GM23338 (cell line): Measurements from ENCODE around the gene STK17A. TPM values are rescaled to one million over a fixed set of nuclear protein-coding genes. Genes with fewer than 3 reads are reported as not detected.

Source experiments
- ATAC-seq: fragments of 200-7000 bp; cut with Tn5 transposase; 3 replicates; pipeline ENCODE4 v1.9.1; 2020
- DNase-seq: peaks from one replicate; pipeline ENCODE4 v3.0.0-alpha.2; 2015; ENCODE audit warnings: low spot score
- H2AFZ ChIP-seq: fragments of 200-600 bp; sonication (generic); 2 replicates; pipeline ENCODE4 v1.8.0; 2016; ENCODE audit warnings: antibody characterized with exemption, mild to moderate bottlenecking, moderate library complexity
- H3F3A ChIP-seq: fragments of 200-600 bp; sonication (generic); replicated peaks from 2 replicates; pipeline ENCODE4 v1.8.0; 2017; ENCODE audit warnings: antibody characterized with exemption, mixed run types, low read depth
- H3K27ac ChIP-seq: fragments of 200-600 bp; sonication (generic); 2 replicates; pipeline ENCODE4 v1.6.1; 2016; ENCODE audit warnings: low read depth
- H3K27me3 ChIP-seq: fragments of 200-600 bp; sonication (generic); 2 replicates; pipeline ENCODE4 v1.8.0; 2016; ENCODE audit warnings: mild to moderate bottlenecking, mixed run types, moderate library complexity; ENCODE audit not compliant: insufficient read depth
- H3K36me3 ChIP-seq: fragments of 200-600 bp; sonication (generic); 2 replicates; pipeline ENCODE4 v1.8.0; 2016; ENCODE audit warnings: mild to moderate bottlenecking; ENCODE audit not compliant: insufficient read depth
- H3K4me1 ChIP-seq: fragments of 200-600 bp; sonication (generic); 2 replicates; pipeline ENCODE4 v1.8.0; 2016; ENCODE audit warnings: mild to moderate bottlenecking, moderate library complexity; ENCODE audit not compliant: insufficient read depth
- H3K4me2 ChIP-seq: fragments of 200-600 bp; sonication (generic); 2 replicates; pipeline ENCODE4 v1.7.1; 2017; ENCODE audit warnings: mixed run types
- H3K4me3 ChIP-seq: fragments of 200-600 bp; sonication (generic); 2 replicates; pipeline ENCODE4 v1.6.1; 2016; ENCODE audit warnings: mixed run types
- H3K79me2 ChIP-seq: fragments of 200-600 bp; sonication (generic); replicated peaks from 2 replicates; pipeline ENCODE4 v1.8.0; 2017; ENCODE audit warnings: mild to moderate bottlenecking; ENCODE audit not compliant: insufficient read depth
- H3K9me2 ChIP-seq: fragments of 200-600 bp; sonication (generic); 2 replicates; pipeline ENCODE4 v1.8.0; 2017; ENCODE audit not compliant: insufficient read depth
- H4K20me1 ChIP-seq: fragments of 200-600 bp; sonication (generic); replicated peaks from 2 replicates; pipeline ENCODE4 v1.8.0; 2017; ENCODE audit warnings: mild to moderate bottlenecking; ENCODE audit not compliant: insufficient read depth
- H3K27ac Mint-ChIP-seq: 2 replicates; pipeline ENCODE4 v1.8.0; 2020; ENCODE audit warnings: inconsistent platforms, mild to moderate bottlenecking, moderate library complexity, mixed read lengths
- H3K27me3 Mint-ChIP-seq: 3 replicates; pipeline ENCODE4 v1.8.0; 2022; ENCODE audit warnings: low read depth, mild to moderate bottlenecking, moderate library complexity, mixed read lengths, inconsistent platforms; ENCODE audit not compliant: insufficient read depth, poor library complexity
- H3K36me3 Mint-ChIP-seq: 3 replicates; pipeline ENCODE4 v1.8.0; 2021; ENCODE audit warnings: low read depth, mild to moderate bottlenecking, inconsistent platforms, moderate library complexity, mixed read lengths
- H3K4me1 Mint-ChIP-seq: 3 replicates; pipeline ENCODE4 v1.8.0; 2020; ENCODE audit warnings: mild to moderate bottlenecking, inconsistent platforms, mixed read lengths
- H3K4me3 Mint-ChIP-seq: 3 replicates; pipeline ENCODE4 v1.8.0; 2021; ENCODE audit warnings: moderate library complexity, mild to moderate bottlenecking, inconsistent platforms, mixed read lengths
- H3K9me3 Mint-ChIP-seq: 3 replicates; pipeline ENCODE4 v1.8.0; 2020; ENCODE audit warnings: moderate library complexity, mild to moderate bottlenecking, inconsistent platforms, mixed read lengths
- CREB1 ChIP-seq: fragments of 250-450 bp; sonication (Bioruptor Pico); IDR thresholded peaks from 2 replicates; pipeline ENCODE4 v1.5.0; 2020; ENCODE audit warnings: low read depth, mild to moderate bottlenecking, moderate library complexity
- EZH2 ChIP-seq: fragments of 200-600 bp; sonication (generic); IDR thresholded peaks from one replicate; pipeline ENCODE4 v1.8.0; 2017; ENCODE audit warnings: antibody characterized with exemption, mild to moderate bottlenecking, low read depth; ENCODE audit not compliant: unreplicated experiment
- EZH2phosphoT487 ChIP-seq: fragments of 200-600 bp; sonication (generic); IDR thresholded peaks from one replicate; pipeline ENCODE4 v1.8.1; 2018; ENCODE audit warnings: antibody characterized with exemption; ENCODE audit not compliant: unreplicated experiment
- JUNB ChIP-seq: IDR thresholded peaks from one replicate; pipeline ENCODE4 v1.6.1; 2016; ENCODE audit warnings: antibody characterized with exemption; ENCODE audit not compliant: unreplicated experiment
- NANOG ChIP-seq: IDR thresholded peaks from 2 replicates; pipeline ENCODE4 v1.6.1; 2016; ENCODE audit warnings: antibody characterized with exemption, borderline replicate concordance
- POLR2AphosphoS5 ChIP-seq: IDR thresholded peaks from 2 replicates; pipeline ENCODE4 v1.6.1; 2016; ENCODE audit warnings: antibody characterized with exemption, low read depth
- STAT1 ChIP-seq: IDR thresholded peaks from one replicate; pipeline ENCODE4 v1.6.1; 2016; ENCODE audit warnings: antibody characterized with exemption; ENCODE audit not compliant: unreplicated experiment
- ZNF114 ChIP-seq: fragments of 250-450 bp; sonication (Bioruptor Pico); IDR thresholded peaks from 2 replicates; pipeline ENCODE4 v1.5.0; 2020; ENCODE audit warnings: mild to moderate bottlenecking, moderate library complexity
- ZNF331 ChIP-seq: fragments of 250-450 bp; sonication (Bioruptor Pico); IDR thresholded peaks from 2 replicates; pipeline ENCODE4 v1.5.0; 2020; ENCODE audit warnings: low read depth, mild to moderate bottlenecking, moderate library complexity
- polyA plus RNA-seq: library from polyadenylated mRNA; unstranded; fragments of >200 nt; fragmentation: Nextera tagmentation; extraction: Ambion mirVana; gene quantifications from 2 replicates; pipeline ENCODE4 v1.2.1, GENCODE V29; 2016
- total RNA-seq: library from RNA; depleted of rRNA; stranded (reverse); fragments of >200 nt; shearing (Covaris generic); gene quantifications from 2 replicates; pipeline ENCODE4 v1.2.3, GENCODE V29; 2014
- TF ChIP-seq, protein P1 (sequence below): IDR thresholded peaks from 2 replicates; pipeline ENCODE4 v1.6.1; 2016; ENCODE audit warnings: antibody characterized with exemption
- TF ChIP-seq, protein P2 (sequence below), 2 experiments: fragments of 200-600 bp in 1 of 2; sonication (generic) in 1 of 2; conservative IDR thresholded peaks; 2 replicates each; pipeline versions ENCODE4 v1.5.1 to v1.6.1; 2016 to 2017; ENCODE audit warnings: antibody characterized with exemption in 2 of 2, low read depth in 2 of 2, mild to moderate bottlenecking in 2 of 2, moderate library complexity in 1 of 2
- TF ChIP-seq, protein P3 (sequence below): fragments of 250-450 bp; sonication (Bioruptor Pico); IDR thresholded peaks from 2 replicates; pipeline ENCODE4 v1.5.0; 2020; ENCODE audit warnings: mild to moderate bottlenecking, moderate library complexity
- TF ChIP-seq, protein P4 (sequence below): IDR thresholded peaks from one replicate; pipeline ENCODE4 v1.6.1; 2018; ENCODE audit warnings: antibody characterized with exemption; ENCODE audit not compliant: unreplicated experiment

Gene STK17A
- total and polyA plus RNA-seq, 2 experiments from 2014 or later = 21.2 to 21.8 TPM

DNA sequence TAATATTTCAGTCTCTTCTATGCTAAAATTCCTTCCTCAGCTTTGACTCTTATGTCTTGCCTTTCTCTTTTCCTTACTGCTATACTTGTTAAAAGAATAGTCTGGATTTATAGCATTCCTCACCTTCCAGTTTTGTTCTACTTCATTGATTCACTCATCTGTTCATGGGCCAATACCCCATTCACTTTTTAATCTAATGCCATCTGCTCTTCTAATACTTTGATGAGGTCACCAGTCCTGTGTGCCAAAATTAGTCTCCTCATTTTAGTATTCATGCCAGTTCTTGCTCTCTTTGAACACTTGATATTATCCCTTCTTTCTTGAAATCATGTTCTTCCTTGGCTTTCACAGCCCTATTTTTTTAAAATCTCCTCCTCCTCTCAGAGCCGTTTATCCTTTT is 19.3 kb downstream of the STK17A start:
- no peak for TF ChIP-seq EZH2
- TF ChIP-seq, protein P1, sequence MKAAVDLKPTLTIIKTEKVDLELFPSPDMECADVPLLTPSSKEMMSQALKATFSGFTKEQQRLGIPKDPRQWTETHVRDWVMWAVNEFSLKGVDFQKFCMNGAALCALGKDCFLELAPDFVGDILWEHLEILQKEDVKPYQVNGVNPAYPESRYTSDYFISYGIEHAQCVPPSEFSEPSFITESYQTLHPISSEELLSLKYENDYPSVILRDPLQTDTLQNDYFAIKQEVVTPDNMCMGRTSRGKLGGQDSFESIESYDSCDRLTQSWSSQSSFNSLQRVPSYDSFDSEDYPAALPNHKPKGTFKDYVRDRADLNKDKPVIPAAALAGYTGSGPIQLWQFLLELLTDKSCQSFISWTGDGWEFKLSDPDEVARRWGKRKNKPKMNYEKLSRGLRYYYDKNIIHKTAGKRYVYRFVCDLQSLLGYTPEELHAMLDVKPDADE = no peak
- no peak for TF ChIP-seq CREB1
- no peak for TF ChIP-seq STAT1
- no peak for TF ChIP-seq POLR2AphosphoS5
- no peak for TF ChIP-seq ZNF331 (CRISPR knock-in tag)
- TF ChIP-seq, protein P2, sequence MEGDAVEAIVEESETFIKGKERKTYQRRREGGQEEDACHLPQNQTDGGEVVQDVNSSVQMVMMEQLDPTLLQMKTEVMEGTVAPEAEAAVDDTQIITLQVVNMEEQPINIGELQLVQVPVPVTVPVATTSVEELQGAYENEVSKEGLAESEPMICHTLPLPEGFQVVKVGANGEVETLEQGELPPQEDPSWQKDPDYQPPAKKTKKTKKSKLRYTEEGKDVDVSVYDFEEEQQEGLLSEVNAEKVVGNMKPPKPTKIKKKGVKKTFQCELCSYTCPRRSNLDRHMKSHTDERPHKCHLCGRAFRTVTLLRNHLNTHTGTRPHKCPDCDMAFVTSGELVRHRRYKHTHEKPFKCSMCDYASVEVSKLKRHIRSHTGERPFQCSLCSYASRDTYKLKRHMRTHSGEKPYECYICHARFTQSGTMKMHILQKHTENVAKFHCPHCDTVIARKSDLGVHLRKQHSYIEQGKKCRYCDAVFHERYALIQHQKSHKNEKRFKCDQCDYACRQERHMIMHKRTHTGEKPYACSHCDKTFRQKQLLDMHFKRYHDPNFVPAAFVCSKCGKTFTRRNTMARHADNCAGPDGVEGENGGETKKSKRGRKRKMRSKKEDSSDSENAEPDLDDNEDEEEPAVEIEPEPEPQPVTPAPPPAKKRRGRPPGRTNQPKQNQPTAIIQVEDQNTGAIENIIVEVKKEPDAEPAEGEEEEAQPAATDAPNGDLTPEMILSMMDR (conservative IDR thresholded peaks at IDR 0.05; ENCODE audit: low read depth in 2 of 2) = no peak
- no peak for TF ChIP-seq ZNF114 (CRISPR knock-in tag)
- TF ChIP-seq, protein P3, sequence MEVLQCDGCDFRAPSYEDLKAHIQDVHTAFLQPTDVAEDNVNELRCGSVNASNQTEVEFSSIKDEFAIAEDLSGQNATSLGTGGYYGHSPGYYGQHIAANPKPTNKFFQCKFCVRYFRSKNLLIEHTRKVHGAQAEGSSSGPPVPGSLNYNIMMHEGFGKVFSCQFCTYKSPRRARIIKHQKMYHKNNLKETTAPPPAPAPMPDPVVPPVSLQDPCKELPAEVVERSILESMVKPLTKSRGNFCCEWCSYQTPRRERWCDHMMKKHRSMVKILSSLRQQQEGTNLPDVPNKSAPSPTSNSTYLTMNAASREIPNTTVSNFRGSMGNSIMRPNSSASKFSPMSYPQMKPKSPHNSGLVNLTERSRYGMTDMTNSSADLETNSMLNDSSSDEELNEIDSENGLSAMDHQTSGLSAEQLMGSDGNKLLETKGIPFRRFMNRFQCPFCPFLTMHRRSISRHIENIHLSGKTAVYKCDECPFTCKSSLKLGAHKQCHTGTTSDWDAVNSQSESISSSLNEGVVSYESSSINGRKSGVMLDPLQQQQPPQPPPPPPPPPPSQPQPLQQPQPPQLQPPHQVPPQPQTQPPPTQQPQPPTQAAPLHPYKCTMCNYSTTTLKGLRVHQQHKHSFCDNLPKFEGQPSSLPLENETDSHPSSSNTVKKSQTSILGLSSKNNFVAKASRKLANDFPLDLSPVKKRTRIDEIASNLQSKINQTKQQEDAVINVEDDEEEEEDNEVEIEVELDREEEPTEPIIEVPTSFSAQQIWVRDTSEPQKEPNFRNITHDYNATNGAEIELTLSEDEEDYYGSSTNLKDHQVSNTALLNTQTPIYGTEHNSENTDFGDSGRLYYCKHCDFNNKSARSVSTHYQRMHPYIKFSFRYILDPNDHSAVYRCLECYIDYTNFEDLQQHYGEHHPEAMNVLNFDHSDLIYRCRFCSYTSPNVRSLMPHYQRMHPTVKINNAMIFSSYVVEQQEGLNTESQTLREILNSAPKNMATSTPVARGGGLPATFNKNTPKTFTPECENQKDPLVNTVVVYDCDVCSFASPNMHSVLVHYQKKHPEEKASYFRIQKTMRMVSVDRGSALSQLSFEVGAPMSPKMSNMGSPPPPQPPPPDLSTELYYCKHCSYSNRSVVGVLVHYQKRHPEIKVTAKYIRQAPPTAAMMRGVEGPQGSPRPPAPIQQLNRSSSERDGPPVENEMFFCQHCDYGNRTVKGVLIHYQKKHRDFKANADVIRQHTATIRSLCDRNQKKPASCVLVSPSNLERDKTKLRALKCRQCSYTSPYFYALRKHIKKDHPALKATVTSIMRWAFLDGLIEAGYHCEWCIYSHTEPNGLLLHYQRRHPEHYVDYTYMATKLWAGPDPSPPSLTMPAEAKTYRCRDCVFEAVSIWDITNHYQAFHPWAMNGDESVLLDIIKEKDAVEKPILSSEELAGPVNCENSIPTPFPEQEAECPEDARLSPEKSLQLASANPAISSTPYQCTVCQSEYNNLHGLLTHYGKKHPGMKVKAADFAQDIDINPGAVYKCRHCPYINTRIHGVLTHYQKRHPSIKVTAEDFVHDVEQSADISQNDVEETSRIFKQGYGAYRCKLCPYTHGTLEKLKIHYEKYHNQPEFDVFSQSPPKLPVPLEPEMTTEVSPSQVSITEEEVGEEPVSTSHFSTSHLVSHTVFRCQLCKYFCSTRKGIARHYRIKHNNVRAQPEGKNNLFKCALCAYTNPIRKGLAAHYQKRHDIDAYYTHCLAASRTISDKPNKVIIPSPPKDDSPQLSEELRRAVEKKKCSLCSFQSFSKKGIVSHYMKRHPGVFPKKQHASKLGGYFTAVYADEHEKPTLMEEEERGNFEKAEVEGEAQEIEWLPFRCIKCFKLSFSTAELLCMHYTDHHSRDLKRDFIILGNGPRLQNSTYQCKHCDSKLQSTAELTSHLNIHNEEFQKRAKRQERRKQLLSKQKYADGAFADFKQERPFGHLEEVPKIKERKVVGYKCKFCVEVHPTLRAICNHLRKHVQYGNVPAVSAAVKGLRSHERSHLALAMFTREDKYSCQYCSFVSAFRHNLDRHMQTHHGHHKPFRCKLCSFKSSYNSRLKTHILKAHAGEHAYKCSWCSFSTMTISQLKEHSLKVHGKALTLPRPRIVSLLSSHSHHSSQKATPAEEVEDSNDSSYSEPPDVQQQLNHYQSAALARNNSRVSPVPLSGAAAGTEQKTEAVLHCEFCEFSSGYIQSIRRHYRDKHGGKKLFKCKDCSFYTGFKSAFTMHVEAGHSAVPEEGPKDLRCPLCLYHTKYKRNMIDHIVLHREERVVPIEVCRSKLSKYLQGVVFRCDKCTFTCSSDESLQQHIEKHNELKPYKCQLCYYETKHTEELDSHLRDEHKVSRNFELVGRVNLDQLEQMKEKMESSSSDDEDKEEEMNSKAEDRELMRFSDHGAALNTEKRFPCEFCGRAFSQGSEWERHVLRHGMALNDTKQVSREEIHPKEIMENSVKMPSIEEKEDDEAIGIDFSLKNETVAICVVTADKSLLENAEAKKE (CRISPR knock-in tag) = no peak
- no peak for TF ChIP-seq JUNB
- no peak for TF ChIP-seq EZH2phosphoT487
- no peak for TF ChIP-seq NANOG
- TF ChIP-seq, protein P4, sequence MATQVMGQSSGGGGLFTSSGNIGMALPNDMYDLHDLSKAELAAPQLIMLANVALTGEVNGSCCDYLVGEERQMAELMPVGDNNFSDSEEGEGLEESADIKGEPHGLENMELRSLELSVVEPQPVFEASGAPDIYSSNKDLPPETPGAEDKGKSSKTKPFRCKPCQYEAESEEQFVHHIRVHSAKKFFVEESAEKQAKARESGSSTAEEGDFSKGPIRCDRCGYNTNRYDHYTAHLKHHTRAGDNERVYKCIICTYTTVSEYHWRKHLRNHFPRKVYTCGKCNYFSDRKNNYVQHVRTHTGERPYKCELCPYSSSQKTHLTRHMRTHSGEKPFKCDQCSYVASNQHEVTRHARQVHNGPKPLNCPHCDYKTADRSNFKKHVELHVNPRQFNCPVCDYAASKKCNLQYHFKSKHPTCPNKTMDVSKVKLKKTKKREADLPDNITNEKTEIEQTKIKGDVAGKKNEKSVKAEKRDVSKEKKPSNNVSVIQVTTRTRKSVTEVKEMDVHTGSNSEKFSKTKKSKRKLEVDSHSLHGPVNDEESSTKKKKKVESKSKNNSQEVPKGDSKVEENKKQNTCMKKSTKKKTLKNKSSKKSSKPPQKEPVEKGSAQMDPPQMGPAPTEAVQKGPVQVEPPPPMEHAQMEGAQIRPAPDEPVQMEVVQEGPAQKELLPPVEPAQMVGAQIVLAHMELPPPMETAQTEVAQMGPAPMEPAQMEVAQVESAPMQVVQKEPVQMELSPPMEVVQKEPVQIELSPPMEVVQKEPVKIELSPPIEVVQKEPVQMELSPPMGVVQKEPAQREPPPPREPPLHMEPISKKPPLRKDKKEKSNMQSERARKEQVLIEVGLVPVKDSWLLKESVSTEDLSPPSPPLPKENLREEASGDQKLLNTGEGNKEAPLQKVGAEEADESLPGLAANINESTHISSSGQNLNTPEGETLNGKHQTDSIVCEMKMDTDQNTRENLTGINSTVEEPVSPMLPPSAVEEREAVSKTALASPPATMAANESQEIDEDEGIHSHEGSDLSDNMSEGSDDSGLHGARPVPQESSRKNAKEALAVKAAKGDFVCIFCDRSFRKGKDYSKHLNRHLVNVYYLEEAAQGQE = no peak
- H3K4me3 ChIP-seq = no peak overlapping the region
- H2AFZ ChIP-seq = no peak overlapping the region

More for the DNA sequence above, 19.3 kb downstream of the STK17A start:
- Mint-ChIP-seq H3K9me3 (no peaks in the 10 kb centered on the region), H3K4me1 (no peaks in the 10 kb centered on the region), H3K4me3 (no peak overlapping the region), H3K27me3 (no peaks in the 10 kb centered on the region), H3K27ac (no peak overlapping the region), H3K36me3 (0 out of 3 replicates have a peak, but pooled peaks cover 4% of the 10 kb centered on the region)
- Histone ChIP-seq H3K4me1 (peaks cover 4% of the 10 kb centered on the region; the same call in 1 of the 2 replicates), H3K27ac (no peak overlapping the region), H4K20me1 (no peaks in the 10 kb centered on the region), H3F3A (no peaks in the 10 kb centered on the region), H3K79me2 (peaks cover 4% of the 10 kb centered on the region), H3K36me3 (no peaks in the 10 kb centered on the region), H3K4me2 (no peak overlapping the region), H3K9me2 (no peaks in the 10 kb centered on the region), H3K27me3 (no peaks in the 10 kb centered on the region)
- no peak for DNase-seq
- ATAC-seq = no peak
